ENCODE data around the gene KRT72.

The KRT72 gene
- total RNA-seq = 0.49 to 0.97 reads per million in 2 donors

GRCh38 chr12:52600941-52601481 is at the start of gene KRT72:
TSS of gene KRT72 (minus strand) at chr12:52601463. CDS start at chr12:52601452, 11 bp downstream.
- DNase-seq = no peak

DNA sequence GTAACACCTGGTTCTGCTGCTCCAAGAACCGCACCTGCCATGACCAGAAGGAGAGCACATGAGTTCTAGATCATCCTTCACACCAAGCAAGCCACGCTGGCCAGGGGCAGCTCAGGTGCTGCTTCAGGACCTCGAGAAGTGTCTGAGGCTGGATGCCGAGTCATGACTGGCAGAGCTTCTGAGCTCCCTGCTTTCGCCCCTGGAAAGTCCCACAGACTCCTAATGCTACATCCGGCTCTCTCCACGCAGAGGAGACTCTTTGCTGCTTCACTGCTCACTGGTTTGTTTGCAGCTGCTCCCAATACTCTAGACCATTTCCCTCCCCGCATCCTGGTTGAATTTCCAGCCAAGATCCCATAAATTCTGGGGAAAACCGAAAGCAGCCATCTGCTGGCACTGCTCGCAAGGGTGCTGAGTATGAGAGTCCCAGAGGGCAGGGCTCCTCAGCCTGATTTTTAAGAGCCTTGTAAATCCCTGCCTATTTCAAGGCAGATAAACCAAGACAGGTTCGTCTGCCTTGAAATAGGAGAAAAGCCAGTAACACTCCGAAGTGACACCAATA is 49.3 kb upstream of the KRT72 start:
- DNase-seq = no peak

DNA sequence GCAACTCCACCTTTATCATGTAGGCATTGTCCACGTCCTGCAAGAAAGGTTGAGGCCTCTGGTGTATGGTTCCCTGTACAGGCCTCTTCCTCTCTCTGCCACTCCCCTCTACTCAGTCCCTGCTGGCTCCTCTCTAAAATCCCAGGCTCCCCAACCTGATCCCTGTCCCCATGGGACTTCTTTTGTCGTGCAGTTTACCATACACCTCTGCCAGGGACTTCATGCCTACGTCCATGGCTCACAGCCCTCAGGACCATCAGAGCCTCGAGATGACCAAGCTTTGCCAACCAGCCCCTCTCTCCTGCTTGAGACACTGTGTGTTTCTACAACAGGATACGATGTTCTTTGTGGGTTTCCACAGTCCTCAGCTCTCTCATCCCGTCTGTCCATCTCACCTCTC is 47.8 kb upstream of the KRT72 start:
- DNase-seq = no peak

- no peak for DNase-seq
These were observed 46.8 kb upstream of the KRT72 start for GRCh38 chr12:52648012-52648550.

DNA sequence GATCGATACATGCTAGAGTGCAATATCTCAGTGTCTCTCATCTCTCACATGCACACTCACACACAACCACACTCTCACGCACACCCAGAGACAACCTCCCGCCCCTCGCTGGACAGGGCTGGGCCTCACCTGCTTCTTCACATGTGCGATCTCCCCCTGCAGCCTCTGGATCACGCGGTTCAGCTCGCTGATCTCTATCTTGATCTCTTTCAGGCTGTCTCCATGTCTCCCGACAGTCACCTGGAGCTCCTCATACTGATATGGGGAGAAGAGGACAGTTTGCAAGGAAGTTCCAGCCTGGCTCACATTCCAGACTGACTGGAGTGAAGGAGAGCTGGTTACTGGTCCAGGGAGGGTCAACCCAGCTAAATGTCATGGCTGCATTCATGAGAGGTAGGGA is 46.3 kb upstream of the KRT72 start:
- DNase-seq = no peak

DNA sequence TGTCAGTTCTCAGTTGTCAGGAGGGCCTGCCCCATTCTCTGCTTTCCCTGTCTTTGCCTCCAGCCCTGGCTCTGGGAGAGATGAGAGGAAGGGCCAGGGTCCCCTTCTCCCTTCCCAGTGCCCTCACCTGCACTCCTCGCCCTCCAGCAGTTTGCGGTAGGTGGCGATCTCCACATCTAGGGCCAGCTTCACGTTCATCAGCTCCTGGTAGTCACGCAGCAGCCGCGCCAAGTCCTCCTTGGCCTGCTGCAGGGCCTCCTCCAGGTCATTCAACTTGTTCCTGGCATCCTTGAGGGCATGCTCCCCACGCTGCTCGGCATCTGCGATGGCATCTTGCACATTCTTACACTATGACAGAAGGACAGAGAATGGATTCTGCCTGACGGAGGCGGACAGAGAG is 45.4 kb upstream of the KRT72 start:
- DNase-seq = no peak

DNA sequence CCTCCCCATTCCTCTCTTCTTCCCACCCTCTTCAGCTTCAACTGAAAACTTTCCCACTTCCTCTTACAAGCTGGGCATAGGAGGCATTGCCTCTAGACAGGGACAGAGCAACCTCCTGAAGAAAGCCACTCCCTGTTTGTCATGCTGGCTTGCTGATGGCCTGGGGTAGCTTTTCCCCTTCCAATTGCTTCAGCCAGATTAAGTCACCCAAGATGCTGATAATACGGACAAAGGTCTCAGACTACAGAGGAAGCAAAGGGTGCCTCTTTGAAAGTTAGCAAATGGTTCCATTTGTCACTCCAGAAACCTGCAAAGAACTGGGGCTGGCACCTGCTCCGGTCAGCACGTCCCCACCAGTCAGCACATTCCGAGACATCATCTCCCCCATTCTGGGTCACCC is 44.7 kb upstream of the KRT72 start:
- no peak for DNase-seq

GRCh38 chr12:52645120-52645761 is 44.0 kb upstream of the KRT72 start:
- DNase-seq = peak; percentile 9

DNA sequence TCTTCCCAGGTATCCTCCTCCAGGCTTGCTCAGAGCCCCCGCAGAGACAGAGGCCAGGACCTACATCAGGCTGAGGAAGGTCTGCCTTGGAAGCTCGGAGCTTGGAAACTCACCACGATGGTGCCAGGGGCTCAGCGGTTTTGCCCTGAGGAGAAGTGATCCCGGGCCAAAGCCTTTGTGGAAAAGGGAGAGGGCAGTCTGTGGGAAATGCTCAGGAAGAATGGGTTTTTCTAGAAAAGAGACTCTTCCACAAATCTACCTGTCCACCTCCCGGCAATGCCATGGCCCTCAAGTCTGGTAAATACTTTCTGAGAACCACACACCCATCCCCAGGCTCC is 42.8 kb upstream of the KRT72 start:
- DNase-seq = no peak

- DNase-seq = no peak
These were observed 42.2 kb upstream of the KRT72 start for GRCh38 chr12:52643233-52644077.

DNA sequence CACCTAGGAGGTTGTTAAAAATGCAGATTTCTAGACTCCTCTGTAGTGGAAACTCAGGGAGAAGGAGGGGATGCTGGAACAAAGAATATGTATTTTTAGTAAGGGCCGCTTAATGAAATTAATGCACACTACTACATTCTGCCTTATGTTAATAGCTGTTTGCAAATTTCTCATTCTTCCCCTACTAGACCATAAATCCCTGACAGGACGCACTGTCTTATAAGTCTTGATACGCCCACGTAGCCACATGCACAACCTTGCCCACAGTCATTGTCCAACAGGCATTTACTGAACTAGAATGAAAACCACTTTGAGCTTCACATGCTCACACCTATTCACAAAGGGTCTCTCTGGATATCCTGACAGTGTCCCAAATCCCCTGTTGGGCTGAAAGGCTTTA is 40.2 kb upstream of the KRT72 start:
- no peak for DNase-seq

DNA sequence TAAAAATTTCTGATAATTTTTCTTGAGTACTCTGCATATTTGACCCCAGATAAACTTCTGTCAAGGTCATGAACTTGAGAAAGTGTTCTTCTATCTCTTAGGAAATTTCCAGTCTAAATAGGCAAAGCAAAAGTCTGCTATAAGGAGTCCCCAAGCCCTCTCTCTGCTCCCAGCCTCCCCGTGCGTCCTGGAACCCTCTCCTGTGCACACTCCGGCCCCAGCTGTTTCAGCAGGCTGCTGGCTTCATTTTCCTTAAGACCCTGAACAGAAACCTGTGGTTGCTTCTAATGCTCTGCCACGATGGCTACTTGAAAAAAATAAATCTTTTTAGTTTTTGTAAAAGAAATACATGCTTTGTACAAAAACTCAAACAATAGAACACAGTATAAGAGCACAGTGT is 36.0 kb upstream of the KRT72 start:
- DNase-seq = no peak

GRCh38 chr12:52636592-52637258 is 35.5 kb upstream of the KRT72 start:
- DNase-seq = no peak

DNA sequence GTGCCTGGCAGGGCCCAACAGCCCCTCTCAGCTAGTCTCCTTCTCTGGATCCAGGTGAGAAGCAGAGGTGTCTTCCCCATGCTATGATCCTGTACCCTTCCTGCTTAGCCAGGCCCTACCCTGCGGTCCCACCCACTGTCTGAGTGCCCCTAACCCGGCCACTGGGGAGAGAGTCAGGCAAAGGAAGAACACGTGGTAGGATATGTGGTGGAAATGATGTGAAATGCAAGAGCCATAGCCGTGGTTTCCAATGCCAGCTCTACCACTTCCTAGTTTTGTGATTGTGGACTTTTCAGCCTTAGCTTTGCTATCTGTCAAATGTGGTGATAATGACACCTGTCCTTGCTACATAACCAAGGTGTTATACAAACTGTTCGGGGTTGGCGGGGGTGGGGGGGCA is 34.9 kb upstream of the KRT72 start:
- no peak for DNase-seq

- DNase-seq = no peak
These were observed 33.2 kb upstream of the KRT72 start for GRCh38 chr12:52634266-52635056.

DNA sequence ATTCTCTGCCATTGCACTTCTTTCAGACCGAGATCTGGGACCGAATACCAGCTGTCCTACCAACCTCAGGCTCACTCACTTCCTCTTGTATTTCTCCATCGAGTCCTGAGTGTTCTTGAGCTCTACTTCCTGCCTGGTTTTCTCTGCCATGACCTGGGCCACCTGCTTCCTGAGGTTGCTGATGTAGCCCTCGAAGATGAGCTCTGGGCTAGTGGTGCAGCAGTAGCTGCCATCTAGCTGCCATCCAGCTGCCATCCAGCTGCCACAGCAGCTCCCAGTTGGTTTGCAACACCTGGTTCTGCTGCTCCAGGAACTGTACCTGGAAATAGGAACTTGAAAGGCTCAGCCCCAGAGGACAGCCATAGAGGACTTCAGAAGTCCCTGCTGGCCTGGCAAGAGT is 32.1 kb upstream of the KRT72 start:
- no peak for DNase-seq

DNA sequence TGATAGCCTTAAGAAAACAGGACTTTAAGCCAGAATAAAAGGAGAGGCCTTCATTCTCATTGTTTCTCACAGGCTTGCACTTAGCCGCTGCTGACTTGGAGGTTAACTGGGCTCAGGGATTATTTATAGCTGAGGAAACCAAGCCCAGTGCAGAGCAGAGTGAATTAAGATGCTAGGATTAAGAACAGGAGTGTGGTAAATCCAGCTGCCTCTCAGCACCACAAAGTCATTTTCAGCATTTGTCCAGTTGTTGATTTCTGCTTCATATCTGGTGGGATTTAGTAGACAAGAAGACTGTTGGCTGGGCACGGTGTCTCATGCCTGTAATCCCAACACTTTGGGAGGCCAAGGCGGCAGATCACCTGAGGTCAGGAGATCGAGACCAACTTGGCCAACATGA is 31.4 kb upstream of the KRT72 start:
- no peak for DNase-seq

DNA sequence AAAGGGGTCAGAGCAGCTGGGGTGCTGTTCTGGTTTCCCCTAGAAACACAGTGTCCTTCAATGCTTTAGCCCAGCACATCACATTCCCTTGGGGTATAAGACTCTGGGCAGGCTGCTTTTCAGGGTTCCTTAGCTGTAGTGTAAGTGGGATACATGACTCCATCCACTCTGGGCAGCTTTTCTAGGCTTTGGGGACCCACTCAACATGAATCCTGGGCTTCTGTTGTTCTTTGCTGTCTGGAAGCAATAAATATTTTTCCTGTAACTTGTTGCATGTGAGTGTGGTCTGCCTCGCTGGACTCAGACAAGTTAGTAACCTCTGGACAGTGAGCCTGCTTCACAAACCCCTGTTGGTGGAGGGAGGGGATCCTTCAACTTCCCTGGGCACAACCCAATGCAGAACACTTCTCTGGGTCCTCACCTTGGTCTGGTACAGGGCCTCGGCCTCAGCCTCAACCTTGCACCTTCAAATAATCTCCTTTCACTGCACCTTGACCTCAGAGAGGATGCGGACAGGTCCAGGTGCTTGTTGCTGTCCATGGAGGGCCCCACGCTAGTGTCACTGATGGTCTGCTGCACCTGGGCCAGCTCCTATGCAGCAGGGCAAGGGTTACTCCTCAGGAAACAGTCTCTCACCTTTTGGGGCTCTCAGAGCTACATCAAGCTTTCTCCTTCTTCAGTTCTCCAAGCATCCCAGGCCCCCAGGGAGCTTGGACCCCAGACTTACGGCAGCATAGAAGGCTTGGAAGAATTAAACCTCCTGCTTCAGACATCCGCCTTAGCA is 30.6 kb upstream of the KRT72 start:
- DNase-seq = no peak

DNA sequence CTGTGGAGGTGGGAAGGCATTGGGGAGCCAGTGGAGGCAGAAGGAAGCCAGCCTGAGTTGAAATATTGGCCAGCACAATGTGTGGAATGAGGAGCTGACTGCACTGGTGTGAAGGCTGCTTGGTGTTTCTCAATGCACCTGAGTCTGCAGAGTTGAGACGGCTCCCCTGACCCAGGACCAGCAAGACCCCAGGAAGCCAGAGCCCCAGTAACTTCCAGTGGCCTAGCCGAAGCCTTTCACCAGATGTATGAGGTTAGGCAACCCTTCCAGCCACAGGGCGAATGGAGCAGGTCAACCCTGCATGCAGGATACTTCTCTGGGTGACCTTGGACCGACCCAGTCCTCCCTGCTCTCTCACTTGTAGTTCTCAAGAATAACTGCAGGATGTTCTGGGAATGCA is 30.0 kb upstream of the KRT72 start:
- no peak for DNase-seq

GRCh38 chr12:52630599-52631200 is 29.4 kb upstream of the KRT72 start:
- no peak for DNase-seq

DNA sequence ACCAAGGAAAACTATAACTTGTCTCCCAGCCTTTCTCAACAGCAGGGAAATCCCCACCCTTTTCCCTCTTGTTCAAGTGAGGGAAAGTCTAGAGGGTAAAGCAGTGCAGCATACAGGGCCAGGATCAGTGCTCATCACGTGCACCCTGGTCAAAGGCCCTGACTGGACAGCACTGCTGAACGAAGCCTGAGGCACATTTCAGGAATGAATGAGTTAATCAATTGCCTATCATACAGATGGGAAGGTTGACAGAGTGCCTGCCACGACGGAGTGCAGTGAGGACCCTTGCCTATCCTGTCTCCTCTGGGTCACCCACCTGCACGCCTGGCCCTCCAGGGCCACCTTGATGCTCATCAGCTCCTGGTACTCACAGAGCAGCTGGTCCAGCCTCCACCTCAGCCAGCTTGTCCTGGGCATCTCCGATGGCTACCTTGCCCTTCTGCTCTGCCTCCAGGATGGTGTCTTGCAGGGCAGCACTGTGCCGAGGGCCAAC is 28.8 kb upstream of the KRT72 start:
- DNase-seq = no peak
